Right atrium auricular region (tissue), 2 donors: ENCODE results near the gene MNT. TPM values are rescaled to one million over a fixed set of nuclear protein-coding genes. Genes with fewer than 3 reads are reported as not detected.

Source experiments
- DNase-seq: peaks from one replicate; pipeline ENCODE4 v3.0.0-alpha.2; 2019; ENCODE audit warnings: low spot score
- H3K27ac ChIP-seq, 2 donors: fragments of 200-600 bp; sonication (generic); 1 replicate in 1 of 2; 2 replicates in 1 of 2; pipeline ENCODE4 v1.5.1; 2016 to 2019
- H3K27me3 ChIP-seq, 2 donors: fragments of 200-600 bp; sonication (generic); one replicate each; pipeline versions ENCODE4 v1.5.1 to v1.6.0; 2017 to 2019
- H3K36me3 ChIP-seq: fragments of 200-600 bp; sonication (generic); one replicate; pipeline ENCODE4 v1.5.1; 2016
- H3K4me1 ChIP-seq, 2 donors: fragments of 200-600 bp; sonication (generic); one replicate each; pipeline versions ENCODE4 v1.5.1 to v1.6.0; 2017 to 2019
- H3K4me3 ChIP-seq, 2 donors: fragments of 200-600 bp; sonication (generic); 1 replicate in 1 of 2; 2 replicates in 1 of 2; pipeline ENCODE4 v1.5.1; 2017 to 2019; ENCODE audit warnings: mild to moderate bottlenecking in 1 of 2, moderate library complexity in 1 of 2
- H3K9me3 ChIP-seq, 2 donors: fragments of 200-600 bp; sonication (generic); one replicate each; pipeline ENCODE4 v1.5.1; 2019
- total RNA-seq, 2 donors: library from RNA; depleted of rRNA; stranded (reverse); fragments of >200 nt; gene quantifications; one replicate each; pipeline ENCODE4 v1.1.0, GENCODE V29; 2016
- TF ChIP-seq, protein P1 (sequence below), 2 donors: fragments of 200-600 bp; sonication (generic); IDR thresholded peaks; one replicate each; pipeline ENCODE4 v1.5.1; 2019; ENCODE audit warnings: antibody characterized with exemption in 2 of 2

Gene MNT
- total RNA-seq, 2 donors from 2014 or later = 3.7 to 7.7 TPM

DNA sequence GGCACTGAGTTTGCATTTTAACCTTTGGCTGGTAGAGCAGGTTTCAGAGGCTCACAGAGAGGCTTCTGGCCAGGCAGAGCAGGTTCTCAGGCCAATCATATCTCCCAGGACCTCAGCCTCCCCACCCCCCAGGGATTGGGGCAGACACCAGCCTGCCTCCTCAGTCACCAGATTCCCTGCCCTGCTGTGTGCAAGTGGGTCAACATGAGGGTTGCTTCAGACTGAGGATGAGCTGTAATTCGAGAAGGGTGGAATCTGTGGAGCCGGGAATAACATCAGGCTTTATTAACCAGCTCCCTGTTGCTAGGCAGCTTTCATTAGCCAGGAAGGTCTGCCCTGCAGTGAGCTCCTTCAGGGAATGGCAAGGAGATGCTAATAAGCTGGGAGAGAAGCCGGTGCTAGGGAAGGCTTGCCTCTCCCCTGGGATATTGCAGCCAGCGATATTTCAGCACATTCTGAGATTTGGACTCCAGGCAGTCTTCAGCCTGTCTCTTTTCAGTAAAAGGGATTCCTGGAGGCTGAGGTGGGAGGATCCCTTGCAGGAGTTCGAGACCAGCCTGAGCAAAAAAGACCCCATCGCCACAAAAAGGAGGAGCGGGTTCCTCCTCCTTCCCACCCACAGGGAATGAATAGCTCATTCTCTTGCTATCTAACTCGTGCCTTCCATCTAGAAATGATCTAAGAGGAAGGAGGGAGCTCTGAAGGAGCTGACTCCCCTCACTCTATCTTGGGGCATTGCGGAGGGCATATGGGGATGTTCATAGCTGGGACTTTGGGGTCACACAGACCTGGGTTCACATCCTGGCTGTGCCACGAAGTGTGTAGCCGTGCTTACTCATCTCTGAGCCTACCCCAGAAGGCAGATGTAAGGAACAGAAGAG lies 52.8 kb downstream of the MNT start:
- no peaks in the 10 kb centered on the region for H3K27me3 ChIP-seq
- no peak overlapping the region for H3K4me3 ChIP-seq
- no peak for DNase-seq
- H3K36me3 ChIP-seq = peaks cover 10% of the 10 kb centered on the region
- no peaks in the 10 kb centered on the region for H3K9me3 ChIP-seq
- H3K4me1 ChIP-seq = peaks cover 0 to 13% of the 10 kb centered on the region in 2 donors
- H3K27ac ChIP-seq = peak overlapping the region in 1 of 2 donors; percentile 46
- TF ChIP-seq, protein P1, sequence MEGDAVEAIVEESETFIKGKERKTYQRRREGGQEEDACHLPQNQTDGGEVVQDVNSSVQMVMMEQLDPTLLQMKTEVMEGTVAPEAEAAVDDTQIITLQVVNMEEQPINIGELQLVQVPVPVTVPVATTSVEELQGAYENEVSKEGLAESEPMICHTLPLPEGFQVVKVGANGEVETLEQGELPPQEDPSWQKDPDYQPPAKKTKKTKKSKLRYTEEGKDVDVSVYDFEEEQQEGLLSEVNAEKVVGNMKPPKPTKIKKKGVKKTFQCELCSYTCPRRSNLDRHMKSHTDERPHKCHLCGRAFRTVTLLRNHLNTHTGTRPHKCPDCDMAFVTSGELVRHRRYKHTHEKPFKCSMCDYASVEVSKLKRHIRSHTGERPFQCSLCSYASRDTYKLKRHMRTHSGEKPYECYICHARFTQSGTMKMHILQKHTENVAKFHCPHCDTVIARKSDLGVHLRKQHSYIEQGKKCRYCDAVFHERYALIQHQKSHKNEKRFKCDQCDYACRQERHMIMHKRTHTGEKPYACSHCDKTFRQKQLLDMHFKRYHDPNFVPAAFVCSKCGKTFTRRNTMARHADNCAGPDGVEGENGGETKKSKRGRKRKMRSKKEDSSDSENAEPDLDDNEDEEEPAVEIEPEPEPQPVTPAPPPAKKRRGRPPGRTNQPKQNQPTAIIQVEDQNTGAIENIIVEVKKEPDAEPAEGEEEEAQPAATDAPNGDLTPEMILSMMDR (IDR thresholded peaks at IDR 0.05) = no peak

DNA sequence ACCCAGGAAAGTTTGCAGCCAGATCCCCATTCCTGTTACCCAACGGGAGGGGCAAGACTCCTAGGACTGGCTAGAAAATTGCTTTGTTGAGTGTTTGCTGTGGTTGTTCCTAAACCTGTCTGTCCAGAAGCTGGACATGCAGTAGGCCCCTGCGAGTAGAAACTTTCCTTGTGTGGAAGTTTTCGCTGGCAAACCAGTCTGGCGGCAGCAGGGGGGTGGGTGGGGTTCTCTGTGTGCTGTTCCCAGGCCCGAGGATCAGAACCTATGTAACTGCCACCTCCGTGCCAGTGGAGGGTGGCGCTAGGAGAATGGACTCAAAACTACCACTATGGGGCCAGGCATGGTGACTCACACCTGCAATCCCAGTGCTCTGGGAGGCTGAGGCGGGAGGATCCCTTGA lies 54.4 kb downstream of the MNT start:
- DNase-seq = no peak
- TF ChIP-seq, protein P1 (IDR thresholded peaks at IDR 0.05) = no peak
- H3K4me3 ChIP-seq = no peak overlapping the region
- H3K36me3 ChIP-seq = peaks cover 16% of the 10 kb centered on the region
- H3K9me3 ChIP-seq = no peaks in the 10 kb centered on the region
- no peak overlapping the region for H3K27ac ChIP-seq
- H3K27me3 ChIP-seq = no peaks in the 10 kb centered on the region
- peaks cover 0 to 13% of the 10 kb centered on the region in 2 donors for H3K4me1 ChIP-seq

DNA sequence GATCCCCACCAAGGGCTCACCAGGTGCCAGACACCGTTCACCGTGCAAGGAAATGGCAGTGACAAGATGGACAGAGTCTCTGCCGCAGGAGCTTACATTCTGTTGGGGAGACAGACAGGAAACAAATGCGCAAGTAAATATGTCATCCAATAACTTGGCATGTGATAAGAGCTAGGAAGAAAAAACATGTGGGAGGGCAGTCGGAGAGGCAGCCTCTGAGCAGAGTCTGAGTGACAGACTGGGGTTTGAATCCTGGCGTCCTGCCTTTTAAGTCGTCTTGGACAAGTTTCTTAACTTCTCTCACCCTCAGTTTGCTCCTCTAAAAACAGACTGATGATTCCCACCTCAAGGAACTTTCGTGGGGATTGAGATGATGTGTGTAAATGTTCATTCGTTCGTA lies 56.3 kb downstream of the MNT start:
- Histone ChIP-seq H3K36me3 (peaks cover 16% of the 10 kb centered on the region), H3K4me3 (no peak overlapping the region), H3K4me1 (peaks cover 0 to 13% of the 10 kb centered on the region in 2 donors), H3K9me3 (no peaks in the 10 kb centered on the region), H3K27me3 (no peaks in the 10 kb centered on the region), H3K27ac (no peak overlapping the region)
- no peak for DNase-seq
- TF ChIP-seq, protein P1 (IDR thresholded peaks at IDR 0.05) = no peak

DNA sequence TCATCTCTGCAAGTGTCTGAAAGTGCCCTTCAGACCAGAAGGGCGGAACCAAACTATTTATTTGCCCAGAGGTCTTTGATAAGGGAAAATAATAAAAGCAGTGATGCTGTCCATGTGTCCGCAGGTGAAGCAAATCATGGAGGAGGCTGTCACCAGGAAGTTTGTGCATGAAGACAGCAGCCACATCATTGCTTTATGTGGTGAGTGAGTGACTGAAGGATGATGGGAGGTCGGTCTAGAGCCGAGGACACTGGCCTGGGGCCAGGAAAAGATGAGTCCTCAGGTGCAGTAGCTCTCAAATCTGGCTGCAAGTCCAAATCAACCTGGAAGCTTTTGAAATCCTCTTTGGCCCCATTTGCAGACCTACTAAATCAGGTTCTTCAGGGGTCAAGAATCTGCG lies 57.4 kb downstream of the MNT start:
- no peaks in the 10 kb centered on the region for H3K9me3 ChIP-seq
- no peak overlapping the region for H3K4me3 ChIP-seq
- TF ChIP-seq, protein P1 (IDR thresholded peaks at IDR 0.05) = no peak
- no peak overlapping the region for H3K27ac ChIP-seq
- no peaks in the 10 kb centered on the region for H3K27me3 ChIP-seq
- peaks cover 16% of the 10 kb centered on the region for H3K36me3 ChIP-seq
- H3K4me1 ChIP-seq = peaks cover 0 to 11% of the 10 kb centered on the region in 2 donors
- no peak for DNase-seq

DNA sequence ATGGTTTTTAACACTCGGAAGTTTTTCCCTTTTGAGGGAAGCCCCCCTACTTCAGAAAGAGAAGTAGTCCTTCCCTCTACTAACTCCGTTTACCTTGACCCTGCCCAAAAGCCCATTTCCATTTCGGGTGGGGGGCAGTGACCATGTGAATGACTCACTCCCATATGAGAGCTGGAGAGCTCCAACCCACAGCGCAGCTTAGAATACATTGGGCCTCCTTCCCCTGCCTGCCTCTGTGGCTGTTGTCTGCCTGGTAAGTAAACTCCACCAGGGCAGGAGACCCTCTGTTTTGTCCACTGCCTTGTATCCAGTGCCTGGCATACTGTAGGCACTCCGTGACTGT lies 62.6 kb downstream of the MNT start:
- no peak for DNase-seq
- H3K4me1 ChIP-seq = peaks cover 0 to 24% of the 10 kb centered on the region in 2 donors
- H3K27me3 ChIP-seq = no peaks in the 10 kb centered on the region
- H3K4me3 ChIP-seq = peak overlapping the region; percentile 65 to 91
- peak overlapping the region; percentile 86 to 87 for H3K27ac ChIP-seq
- TF ChIP-seq, protein P1 (IDR thresholded peaks at IDR 0.05) = no peak
- no peaks in the 10 kb centered on the region for H3K9me3 ChIP-seq
- peaks cover 26% of the 10 kb centered on the region for H3K36me3 ChIP-seq
